Gastroesophageal sphincter (tissue), 4 donors: ENCODE measurements around the gene NOTCH2. TPM values are rescaled to one million over a fixed set of nuclear protein-coding genes. Genes with fewer than 3 reads are reported as not detected.

ENCODE experiments used
- ATAC-seq: fragments of 150-250 bp; one replicate; pipeline ENCODE4 v1.9.1; 2016; ENCODE audit warnings: mild to moderate bottlenecking, moderate library complexity
- H3K27ac ChIP-seq, 4 donors: fragments of 200-600 bp; sonication (generic) in 3 of 4; 1 replicate in 3 of 4; 2 replicates in 1 of 4; pipeline ENCODE4 v1.5.1; 2016 to 2019
- H3K27me3 ChIP-seq: fragments of 200-600 bp; sonication (generic); one replicate; pipeline ENCODE4 v1.5.1; 2019
- H3K36me3 ChIP-seq, 2 donors: fragments of 200-600 bp; sonication (generic); one replicate each; pipeline ENCODE4 v1.5.1; 2019; ENCODE audit warnings: control low read depth in 1 of 2
- H3K4me1 ChIP-seq, 3 donors: fragments of 200-600 bp; sonication (generic); 1 replicate in 2 of 3; 2 replicates in 1 of 3; pipeline ENCODE4 v1.5.1; 2016 to 2019; ENCODE audit warnings: control low read depth in 2 of 3
- H3K4me3 ChIP-seq, 2 donors: fragments of 200-600 bp; sonication (generic); one replicate each; pipeline ENCODE4 v1.5.1; 2019; ENCODE audit warnings: mild to moderate bottlenecking in 1 of 2, moderate library complexity in 1 of 2
- H3K9me3 ChIP-seq, 3 donors: fragments of 200-600 bp; sonication (generic); one replicate each; pipeline ENCODE4 v1.5.1; 2017 to 2019; ENCODE audit warnings: control low read depth in 2 of 3
- CTCF ChIP-seq, 4 experiments: fragments of 200-600 bp in 2 of 4; fragments of 450-650 bp in 2 of 4; sonication (generic) in 1 of 4; IDR thresholded peaks; one replicate each; pipeline ENCODE4 v1.5.1; 2017 to 2019; ENCODE audit warnings: antibody characterized with exemption in 4 of 4, mild to moderate bottlenecking in 2 of 4, moderate library complexity in 2 of 4
- EP300 ChIP-seq: sonication (generic); formaldehyde crosslinking; IDR thresholded peaks from one replicate; pipeline ENCODE4 v1.6.1; 2017; ENCODE audit warnings: antibody characterized with exemption, mild to moderate bottlenecking
- POLR2A ChIP-seq, 2 donors: fragments of 450-650 bp; IDR thresholded peaks; one replicate each; pipeline ENCODE4 v1.6.1; 2017; ENCODE audit warnings: antibody characterized with exemption in 2 of 2, mild to moderate bottlenecking in 2 of 2, moderate library complexity in 1 of 2
- POLR2AphosphoS5 ChIP-seq: sonication (generic); formaldehyde crosslinking; IDR thresholded peaks from one replicate; pipeline ENCODE4 v1.6.1; 2017; ENCODE audit warnings: antibody characterized with exemption
- WGBS, 2 donors: methylation state at CpG; one replicate each; pipeline ENCODE4 v1.1.5; 2018; ENCODE audit warnings: low coverage in 1 of 2; 5-methylcytosine and 5-hydroxymethylcytosine counted together
- total RNA-seq, 4 donors: library from RNA; depleted of rRNA; stranded (reverse); fragments of >200 nt; gene quantifications; one replicate each; pipeline ENCODE4 v1.1.0, GENCODE V29; 2016

Gene NOTCH2
- total RNA-seq, 4 donors from 2014 or later: 79.8 to 150 (median 105) TPM

- WGBS, 2 donors: 74 to 93% methylated on average over 2 of the region's 2 CpGs
- Histone ChIP-seq H3K9me3 (no peaks in the 10 kb centered on the region), H3K27ac (no peak overlapping the region), H3K27me3 (no peaks in the 10 kb centered on the region), H3K4me3 (no peak overlapping the region), H3K4me1 (peaks cover 0 to 19% (median 0%) of the 10 kb centered on the region in 3 donors), H3K36me3 (peaks cover 0 to 66% of the 10 kb centered on the region in 2 donors)
- no peak for ATAC-seq
- TF ChIP-seq POLR2A (IDR thresholded peaks at IDR 0.05) (no peak), EP300 (no peak), POLR2AphosphoS5 (no peak), CTCF (IDR thresholded peaks at IDR 0.05) (no peak)
These were observed 113.2 kb downstream of the NOTCH2 start for GRCh38 chr1:119956306-119956705.

DNA sequence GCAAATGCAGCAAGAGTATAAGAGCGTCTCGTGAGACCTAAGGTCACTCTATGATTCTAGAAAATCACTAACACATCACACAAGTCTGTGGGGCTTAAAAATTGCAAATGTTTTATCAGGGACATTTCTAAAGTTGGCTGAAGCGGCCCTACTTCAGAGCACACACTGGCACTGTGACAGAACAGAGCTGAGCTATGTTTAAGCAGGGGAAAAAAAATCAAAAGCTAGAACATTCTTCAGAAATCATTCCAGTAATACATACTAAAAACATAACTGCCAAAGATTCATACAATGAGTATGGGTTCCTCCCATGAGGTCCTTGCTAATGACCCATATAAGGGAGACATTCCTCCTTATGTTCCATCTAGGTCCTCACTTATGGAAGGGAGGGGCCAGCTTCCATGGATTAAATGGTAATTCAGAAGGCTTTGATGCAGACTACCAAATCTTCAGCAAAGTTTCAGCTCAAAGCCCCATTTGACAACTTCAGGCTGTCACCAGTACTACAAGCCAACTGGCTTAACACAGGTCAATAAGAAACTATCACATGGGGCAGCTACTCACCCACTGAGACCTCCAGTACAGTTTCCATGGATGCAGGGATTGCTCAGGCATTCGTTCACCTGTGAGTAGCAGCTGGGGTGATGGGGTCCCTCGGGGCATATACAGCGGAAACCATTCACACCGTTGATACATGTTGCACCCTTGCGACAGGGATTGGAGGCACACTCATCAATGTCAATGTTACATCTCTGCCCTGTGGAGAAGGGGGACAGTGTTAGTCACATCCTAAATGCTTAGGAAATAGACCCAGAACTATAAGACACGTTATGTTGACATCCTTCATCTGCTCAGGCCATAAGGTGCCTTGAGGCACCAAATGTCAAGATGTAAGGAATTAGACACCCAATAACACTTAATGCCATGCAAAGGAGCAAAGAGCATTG lies 114.7 kb downstream of the NOTCH2 start:
- no peaks in the 10 kb centered on the region for H3K27me3 ChIP-seq
- H3K4me1 ChIP-seq: peaks cover 0 to 13% (median 0%) of the 10 kb centered on the region in 3 donors
- no peaks in the 10 kb centered on the region for H3K9me3 ChIP-seq
- TF ChIP-seq EP300: no peak
- TF ChIP-seq POLR2AphosphoS5: no peak
- TF ChIP-seq POLR2A (IDR thresholded peaks at IDR 0.05): no peak
- TF ChIP-seq CTCF (IDR thresholded peaks at IDR 0.05): no peak
- no peak for ATAC-seq
- 68 to 73% methylated on average over 4 to 5 of the region's 9 CpGs for WGBS, 2 donors
- no peak overlapping the region for H3K27ac ChIP-seq
- H3K4me3 ChIP-seq: no peak overlapping the region
- peaks cover 0 to 82% of the 10 kb centered on the region in 2 donors for H3K36me3 ChIP-seq

GRCh38 chr1:119953266-119953998 lies 116.0 kb downstream of the NOTCH2 start:
- H3K27me3 ChIP-seq: no peaks in the 10 kb centered on the region
- peaks cover 0 to 15% (median 0%) of the 10 kb centered on the region in 3 donors for H3K4me1 ChIP-seq
- no peak for TF ChIP-seq CTCF (IDR thresholded peaks at IDR 0.05)
- no peak for TF ChIP-seq EP300
- no peak for TF ChIP-seq POLR2A (IDR thresholded peaks at IDR 0.05)
- TF ChIP-seq POLR2AphosphoS5: no peak
- ATAC-seq: no peak
- 81 to 90% methylated on average over 5 of the region's 5 CpGs for WGBS, 2 donors
- peaks cover 0 to 85% of the 10 kb centered on the region in 2 donors for H3K36me3 ChIP-seq
- H3K4me3 ChIP-seq: no peak overlapping the region
- no peak overlapping the region for H3K27ac ChIP-seq
- no peaks in the 10 kb centered on the region for H3K9me3 ChIP-seq

DNA sequence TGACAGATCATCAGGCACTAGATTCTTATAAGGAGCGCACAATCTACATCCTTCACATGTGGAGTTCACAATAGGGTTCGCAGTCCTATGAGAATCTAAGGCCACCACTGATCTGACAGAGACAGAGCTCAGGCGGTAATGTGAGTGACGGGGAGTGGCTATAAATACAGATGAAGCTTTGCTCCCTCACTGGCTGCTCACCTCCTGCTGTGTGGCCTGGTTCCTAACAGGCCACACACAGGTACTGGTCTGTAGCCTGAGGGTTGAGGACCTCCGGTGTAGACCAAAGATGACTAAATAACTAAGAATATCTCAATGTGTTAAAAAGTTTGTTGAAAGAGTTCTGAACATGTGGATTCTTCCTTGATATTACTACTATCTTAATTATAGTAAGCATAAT lies 117.0 kb downstream of the NOTCH2 start:
- no peak overlapping the region for H3K27ac ChIP-seq
- no peaks in the 10 kb centered on the region for H3K9me3 ChIP-seq
- peaks cover 0 to 20% (median 0%) of the 10 kb centered on the region in 3 donors for H3K4me1 ChIP-seq
- no peak for ATAC-seq
- peaks cover 0 to 89% of the 10 kb centered on the region in 2 donors for H3K36me3 ChIP-seq
- 93 to 100% methylated on average over 2 of the region's 5 CpGs for WGBS, 2 donors
- H3K27me3 ChIP-seq: no peaks in the 10 kb centered on the region
- H3K4me3 ChIP-seq: no peak overlapping the region
- TF ChIP-seq CTCF (IDR thresholded peaks at IDR 0.05) (no peak), POLR2A (IDR thresholded peaks at IDR 0.05) (no peak), POLR2AphosphoS5 (no peak), EP300 (no peak)
